OCI-LY3 (cell line): ENCODE measurements around the gene JARID2.

ENCODE experiments used
- EZH2phosphoT487 ChIP-seq: fragments of 200-600 bp; shearing (Covaris generic); IDR thresholded peaks from 2 replicates; pipeline ENCODE4 v1.6.1; 2018; ENCODE audit warnings: antibody characterized with exemption, mixed run types, low read depth
- TF ChIP-seq, protein P1 (sequence below): fragments of 200-600, 300-600 bp; sonication (generic); IDR thresholded peaks from 2 replicates; pipeline ENCODE4 v1.5.1; 2014; ENCODE audit warnings: antibody characterized with exemption, low read length, low read depth

DNA sequence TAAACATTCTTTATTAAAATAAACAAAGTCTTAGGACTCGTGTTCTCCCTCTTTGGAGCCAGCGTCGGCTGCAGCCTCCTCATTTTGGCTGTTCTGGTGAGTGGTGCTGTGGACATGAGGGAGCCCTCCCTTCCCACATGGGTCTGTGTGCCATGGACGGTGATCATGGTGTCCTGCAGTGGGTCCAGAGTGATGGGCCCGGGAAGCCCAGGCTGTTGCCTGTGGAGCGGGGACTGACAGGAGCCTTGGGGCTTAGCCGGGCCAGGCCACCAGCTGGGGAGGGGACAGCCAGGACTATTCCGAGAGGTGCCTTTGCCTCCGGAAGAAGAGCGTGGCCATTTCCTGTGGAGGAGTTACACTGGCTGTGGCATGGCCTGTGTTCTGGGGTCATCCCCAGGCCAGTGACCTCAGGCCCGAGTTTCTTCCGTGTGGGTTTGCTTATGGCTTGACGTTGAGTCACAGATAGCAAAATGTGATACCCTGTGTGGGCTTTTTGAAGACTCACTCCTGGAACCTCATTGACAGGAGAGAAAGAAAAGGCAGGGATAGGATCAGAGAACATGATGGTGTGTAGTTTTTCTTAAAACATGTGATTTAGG lies 263.6 kb downstream of the JARID2 start:
- TF ChIP-seq, protein P1, sequence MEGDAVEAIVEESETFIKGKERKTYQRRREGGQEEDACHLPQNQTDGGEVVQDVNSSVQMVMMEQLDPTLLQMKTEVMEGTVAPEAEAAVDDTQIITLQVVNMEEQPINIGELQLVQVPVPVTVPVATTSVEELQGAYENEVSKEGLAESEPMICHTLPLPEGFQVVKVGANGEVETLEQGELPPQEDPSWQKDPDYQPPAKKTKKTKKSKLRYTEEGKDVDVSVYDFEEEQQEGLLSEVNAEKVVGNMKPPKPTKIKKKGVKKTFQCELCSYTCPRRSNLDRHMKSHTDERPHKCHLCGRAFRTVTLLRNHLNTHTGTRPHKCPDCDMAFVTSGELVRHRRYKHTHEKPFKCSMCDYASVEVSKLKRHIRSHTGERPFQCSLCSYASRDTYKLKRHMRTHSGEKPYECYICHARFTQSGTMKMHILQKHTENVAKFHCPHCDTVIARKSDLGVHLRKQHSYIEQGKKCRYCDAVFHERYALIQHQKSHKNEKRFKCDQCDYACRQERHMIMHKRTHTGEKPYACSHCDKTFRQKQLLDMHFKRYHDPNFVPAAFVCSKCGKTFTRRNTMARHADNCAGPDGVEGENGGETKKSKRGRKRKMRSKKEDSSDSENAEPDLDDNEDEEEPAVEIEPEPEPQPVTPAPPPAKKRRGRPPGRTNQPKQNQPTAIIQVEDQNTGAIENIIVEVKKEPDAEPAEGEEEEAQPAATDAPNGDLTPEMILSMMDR = no peak
- no peak for TF ChIP-seq EZH2phosphoT487
